H1 (cell line): ENCODE data around the gene ASPRV1. TPM values are rescaled to one million over a fixed set of nuclear protein-coding genes. Genes with fewer than 3 reads are reported as not detected.

Source experiments
- CTCF ChIA-PET: fragments of 300-600 bp; sonication (Branson Sonifier 250); formaldehyde crosslinking; loops from one replicate; lab custom pipeline; 2021; ENCODE audit not compliant: partially characterized antibody; lab: Charles Lee
- POLR2A ChIA-PET: fragments of 300-600 bp; sonication (Branson Sonifier 250); formaldehyde crosslinking; loops from one replicate; lab custom pipeline; 2021; ENCODE audit warnings: inconsistent platforms; ENCODE audit not compliant: partially characterized antibody; lab: Charles Lee
- DNase-seq, 2 experiments: peaks; one replicate each; pipeline versions ENCODE4 v3.0.0 to v3.0.0-alpha.2; 2010 to 2022; ENCODE audit warnings: low spot score in 2 of 2, low read depth in 1 of 2, mixed read lengths in 1 of 2
- FAIRE-seq: peaks from 2 replicates; lab custom pipeline; 2011; peaks lifted over from hg19 to GRCh38; lab: Jason Lieb, UNC
- H2AFZ ChIP-seq: 2 replicates; pipeline ENCODE4 v1.8.1; 2012; ENCODE audit warnings: low read length, inconsistent platforms
- H2AK5ac ChIP-seq: 2 replicates; pipeline ENCODE4 v1.6.1; 2013; ENCODE audit warnings: low read depth, low read length
- H2BK120ac ChIP-seq: replicated peaks from 2 replicates; pipeline ENCODE3; 2013; ENCODE audit warnings: low read depth, low read length, inconsistent platforms
- H2BK12ac ChIP-seq: 2 replicates; pipeline ENCODE4 v1.6.1; 2013; ENCODE audit warnings: low read depth, low read length
- H2BK15ac ChIP-seq: 2 replicates; pipeline ENCODE4 v1.6.1; 2013; ENCODE audit warnings: low read length
- H2BK20ac ChIP-seq: 2 replicates; pipeline ENCODE4 v1.6.1; 2013; ENCODE audit warnings: low read length
- H2BK5ac ChIP-seq: 2 replicates; pipeline ENCODE4 v1.6.1; 2013; ENCODE audit warnings: low read depth, low read length
- H3K14ac ChIP-seq: 2 replicates; pipeline ENCODE4 v1.6.1; 2013; ENCODE audit warnings: inconsistent platforms; ENCODE audit not compliant: insufficient read length
- H3K18ac ChIP-seq: 2 replicates; pipeline ENCODE4 v1.6.1; 2013; ENCODE audit warnings: low read length; ENCODE audit errors: extremely low read depth
- H3K23ac ChIP-seq: 2 replicates; pipeline ENCODE4 v1.6.1; 2013; ENCODE audit warnings: inconsistent platforms; ENCODE audit not compliant: insufficient read length
- H3K23me2 ChIP-seq: 2 replicates; pipeline ENCODE4 v1.6.1; 2013; ENCODE audit warnings: low read depth, low read length
- H3K27ac ChIP-seq: 2 replicates; pipeline ENCODE4 v1.6.1; 2011; ENCODE audit warnings: low read depth, low read length, inconsistent platforms
- H3K27me3 ChIP-seq, 4 experiments: replicated peaks in 1 of 4; 1 replicate in 1 of 4; 2 replicates in 3 of 4; pipeline versions ENCODE4 v1.6.1 to v1.8.1; 2011 to 2013; ENCODE audit warnings: low read length in 3 of 4, mild to moderate bottlenecking in 3 of 4, inconsistent platforms in 2 of 4, mixed read lengths in 2 of 4, moderate library complexity in 1 of 4; ENCODE audit not compliant: control insufficient read depth in 3 of 4, insufficient read depth in 3 of 4; ENCODE audit errors: extremely low read depth in 1 of 4
- H3K36me3 ChIP-seq, 4 experiments: 2 replicates each; pipeline versions ENCODE4 v1.6.1 to v1.8.1; 2011 to 2013; ENCODE audit warnings: mild to moderate bottlenecking in 4 of 4, low read length in 3 of 4, moderate library complexity in 2 of 4, control low read depth in 1 of 4, inconsistent platforms in 1 of 4; ENCODE audit not compliant: insufficient read depth in 4 of 4, control insufficient read depth in 2 of 4
- H3K4ac ChIP-seq: replicated peaks from 2 replicates; pipeline ENCODE3; 2013; ENCODE audit warnings: low read length, low read depth, mixed read lengths, inconsistent platforms; ENCODE audit not compliant: insufficient read length
- H3K4me1 ChIP-seq, 4 experiments: replicated peaks in 1 of 4; 1 replicate in 1 of 4; 2 replicates in 3 of 4; pipeline versions ENCODE4 v1.6.1 to v1.8.1; 2011 to 2013; ENCODE audit warnings: low read length in 3 of 4, inconsistent platforms in 2 of 4, mixed read lengths in 1 of 4; ENCODE audit not compliant: insufficient read depth in 4 of 4, control insufficient read depth in 3 of 4
- H3K4me2 ChIP-seq, 2 experiments: 2 replicates each; pipeline versions ENCODE4 v1.6.1 to v1.8.1; 2011 to 2013; ENCODE audit warnings: low read depth in 2 of 2, low read length in 2 of 2, control low read depth in 1 of 2, inconsistent platforms in 1 of 2, mild to moderate bottlenecking in 1 of 2; ENCODE audit not compliant: insufficient read depth in 1 of 2
- H3K4me3 ChIP-seq, 4 experiments: fragments of 200-600, 300-600 bp in 1 of 4; sonication (generic), shearing (Covaris generic), sonication (Bioruptor Twin) in 1 of 4; 2 replicates each; pipeline versions ENCODE4 v1.5.1 to v1.8.1; 2011 to 2016; ENCODE audit warnings: low read length in 4 of 4, low read depth in 3 of 4, control low read depth in 2 of 4, inconsistent platforms in 2 of 4, mild to moderate bottlenecking in 2 of 4, mixed read lengths in 1 of 4, moderate library complexity in 1 of 4; ENCODE audit not compliant: insufficient read depth in 2 of 4; ENCODE audit errors: extremely low read depth in 1 of 4
- H3K56ac ChIP-seq: replicated peaks from 2 replicates; pipeline ENCODE3; 2013; ENCODE audit warnings: low read depth, mild to moderate bottlenecking, mixed read lengths, low read length, inconsistent platforms; ENCODE audit not compliant: insufficient read length
- H3K79me1 ChIP-seq: 2 replicates; pipeline ENCODE4 v1.6.1; 2013; ENCODE audit warnings: low read depth, low read length, control low read depth
- H3K79me2 ChIP-seq, 2 experiments: 2 replicates each; pipeline versions ENCODE4 v1.6.1 to v1.8.1; 2012 to 2013; ENCODE audit warnings: low read length in 2 of 2, mild to moderate bottlenecking in 2 of 2, inconsistent platforms in 1 of 2; ENCODE audit not compliant: insufficient read depth in 2 of 2, control insufficient read depth in 1 of 2
- H3K9ac ChIP-seq, 4 experiments: replicated peaks in 1 of 4; 1 replicate in 1 of 4; 2 replicates in 3 of 4; pipeline versions ENCODE4 v1.6.1 to v1.8.1; 2011 to 2013; ENCODE audit warnings: low read depth in 3 of 4, low read length in 3 of 4, control low read depth in 2 of 4, mild to moderate bottlenecking in 2 of 4, moderate library complexity in 2 of 4, inconsistent platforms in 1 of 4; ENCODE audit errors: extremely low read depth in 1 of 4
- H3K9me3 ChIP-seq, 2 experiments: 2 replicates each; pipeline versions ENCODE4 v1.6.1 to v1.8.1; 2012 to 2013; ENCODE audit warnings: mild to moderate bottlenecking in 2 of 2, moderate library complexity in 2 of 2, control low read depth in 1 of 2, inconsistent platforms in 1 of 2, low read depth in 1 of 2, low read length in 1 of 2, mixed read lengths in 1 of 2; ENCODE audit not compliant: insufficient read depth in 2 of 2
- H4K20me1 ChIP-seq, 2 experiments: replicated peaks in 1 of 2; 2 replicates each; pipeline versions ENCODE3 to v1.8.1; 2011 to 2013; ENCODE audit warnings: inconsistent platforms in 2 of 2, low read length in 2 of 2, mild to moderate bottlenecking in 1 of 2; ENCODE audit not compliant: insufficient read depth in 2 of 2, control insufficient read depth in 1 of 2
- H4K5ac ChIP-seq: 2 replicates; pipeline ENCODE4 v1.6.1; 2013; ENCODE audit warnings: low read length, low read depth, mixed read lengths, inconsistent platforms; ENCODE audit not compliant: insufficient read length
- H4K8ac ChIP-seq: 2 replicates; pipeline ENCODE4 v1.8.0; 2013; ENCODE audit warnings: mild to moderate bottlenecking, moderate library complexity, low read length, inconsistent platforms; ENCODE audit not compliant: insufficient read depth; ENCODE audit errors: extremely low read depth
- H4K91ac ChIP-seq: replicated peaks from 2 replicates; pipeline ENCODE3; 2013; ENCODE audit warnings: low read length, mixed read lengths, inconsistent platforms; ENCODE audit not compliant: insufficient read length
- CHD2 ChIP-seq: IDR thresholded peaks from 2 replicates; pipeline ENCODE4 v1.6.1; 2012; ENCODE audit warnings: low read length, improper control_type of control experiment
- CTBP2 ChIP-seq: IDR thresholded peaks from 2 replicates; pipeline ENCODE4 v1.7.0; 2011; ENCODE audit warnings: borderline replicate concordance, mild to moderate bottlenecking, moderate library complexity, mixed read lengths, low read length; ENCODE audit not compliant: insufficient read depth, insufficient read length
- EZH2 ChIP-seq: fragments of 200-600 bp; sonication (generic); IDR thresholded peaks from 2 replicates; pipeline ENCODE4 v1.7.1; 2012; ENCODE audit warnings: low read depth, mild to moderate bottlenecking, moderate library complexity, low read length, inconsistent platforms; ENCODE audit not compliant: severe bottlenecking
- MAFK ChIP-seq: IDR thresholded peaks from 2 replicates; pipeline ENCODE4 v1.6.1; 2012; ENCODE audit warnings: low read depth, mild to moderate bottlenecking, improper control_type of control experiment, low read length
- POU5F1 ChIP-seq: IDR thresholded peaks from 2 replicates; pipeline ENCODE4 v1.6.1; 2011; ENCODE audit warnings: low read depth, mild to moderate bottlenecking, low read length, moderate library complexity
- RAD21 ChIP-seq, 2 experiments: IDR thresholded peaks in 1 of 2; conservative IDR thresholded peaks in 1 of 2; 2 replicates each; pipeline ENCODE4 v1.6.1; 2011; ENCODE audit warnings: low read depth in 2 of 2, low read length in 2 of 2, improper control_type of control experiment in 1 of 2, inconsistent platforms in 1 of 2, mild to moderate bottlenecking in 1 of 2, moderate library complexity in 1 of 2
- USF2 ChIP-seq: IDR thresholded peaks from 2 replicates; pipeline ENCODE4 v1.6.1; 2011; ENCODE audit warnings: low read length, improper control_type of control experiment
- WGBS, 2 experiments: shearing (Covaris generic) in 1 of 2; methylation state at CpG; one replicate each; pipeline versions ENCODE4 v1.1.6 to v1.1.7; 2013 to 2015; ENCODE audit warnings: low lambda C conversion rate in 2 of 2, mixed read lengths in 2 of 2, inconsistent platforms in 1 of 2, low coverage in 1 of 2, missing lambda C conversion rate in 1 of 2; ENCODE audit not compliant: insufficient replicate concordance in 2 of 2, insufficient coverage in 1 of 2, insufficient read length in 1 of 2; ENCODE audit errors: extremely low coverage in 1 of 2, missing lambda C conversion rate in 1 of 2; 5-methylcytosine and 5-hydroxymethylcytosine counted together
- polyA plus RNA-seq, 7 experiments: library from polyadenylated mRNA; depleted of rRNA in 3 of 7; stranded (reverse) in 5 of 7; unstranded in 2 of 7; fragments of >200 nt in 5 of 7; fragments of 200-250 nt in 2 of 7; gene quantifications; 1 replicate in 5 of 7; 2 replicates in 1 of 7; 4 replicates in 1 of 7; pipeline versions ENCODE4 v1.2.1 to v1.2.3, GENCODE V29; 2011 to 2013; ENCODE audit warnings: missing spikeins in 2 of 7, mixed read lengths in 2 of 7
- total RNA-seq: library from RNA; stranded (reverse); fragmentation: NEBNext Ultra II Directional; extraction: Animal tissue kit (Norgen Biotek cat#: 25700); gene quantifications from 2 replicates; pipeline ENCODE4 v1.2.1, GENCODE V29; 2021

The ASPRV1 gene
- total and polyA plus RNA-seq, 2 of the 8 experiments (the other 6 are each of a cell fraction or from before 2014, with no cell fraction given) = 0.59 to 0.95 TPM

DNA sequence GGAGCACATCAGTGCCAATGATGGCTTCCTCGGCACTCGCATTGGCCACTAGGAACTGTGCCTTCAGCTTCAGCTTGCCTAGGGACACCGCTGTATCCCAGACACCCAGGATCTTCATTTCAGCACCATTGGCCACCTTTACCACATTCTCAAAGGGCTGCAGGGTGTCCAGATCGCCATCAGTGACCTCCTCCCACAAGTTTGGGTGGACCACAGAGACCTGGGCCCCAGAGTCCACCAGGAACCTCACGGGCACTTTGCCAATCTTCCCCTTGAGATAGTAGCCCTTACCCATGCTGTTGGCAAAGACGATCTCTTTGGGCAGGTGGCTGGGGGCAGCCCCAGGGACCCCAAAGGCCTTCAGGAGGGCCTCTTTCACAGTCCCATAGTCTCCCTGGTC lies 610 bp downstream of the ASPRV1 start:
- DNase-seq (no peak), FAIRE-seq (no peak)
- Histone ChIP-seq H4K20me1 (no peaks in the 10 kb centered on the region), H2BK20ac (no peak overlapping the region), H4K8ac (peak overlapping the region; percentile 1; the same call in 1 of the 2 replicates), H3K23ac (no peak overlapping the region), H3K23me2 (no peaks in the 10 kb centered on the region), H3K4me2 (no peak overlapping the region), H3K9ac (no peak overlapping the region), H3K79me1 (no peaks in the 10 kb centered on the region), H2BK120ac (no peak overlapping the region), H2AK5ac (no peak overlapping the region), H4K91ac (no peak overlapping the region), H3K14ac (no peak overlapping the region), H3K27ac (no peak overlapping the region), H3K4ac (no peak overlapping the region), H2BK5ac (no peak overlapping the region), H2BK15ac (peak overlapping the region; percentile 72; the same call in 1 of the 2 replicates), H3K27me3 (no peaks in the 10 kb centered on the region), H3K9me3 (no peaks in the 10 kb centered on the region), H3K4me3 (no peak overlapping the region), H3K79me2 (no peaks in the 10 kb centered on the region), H2BK12ac (no peak overlapping the region), H2AFZ (no peak overlapping the region), H3K36me3 (no peaks in the 10 kb centered on the region), H3K56ac (no peak overlapping the region), H4K5ac (no peak overlapping the region), H3K4me1 (peaks cover 0 to 7% (median 0%) of the 10 kb centered on the region in 4 experiments; a peak in 1 of 7 replicates), H3K18ac (no peak overlapping the region)
- WGBS, 2 experiments = 89% methylated on average over 6 of the region's 6 CpGs; no CpG with 5 or more reads in 1 of the 2 experiments
- CTCF ChIA-PET = interaction anchor here (1.2 kb wide), 1 partner anchor 20 kb away, joined by 3 read pairs; no protein-coding TSS in a partner anchor
- TF ChIP-seq POU5F1 (no peak), CHD2 (no peak), EZH2 (no peak), USF2 (no peak), CTBP2 (no peak), RAD21 (IDR thresholded peaks at IDR 0.05 in 1 of 2, conservative IDR thresholded peaks at IDR 0.05 in 1 of 2; ENCODE audit: low read depth in 2 of 2, low read length in 2 of 2) (no peak), MAFK (no peak)
- POLR2A ChIA-PET = no interaction called here
